HG03108 (cell line): ENCODE data around the gene PAX9.
"Not testable (repeated sequence)": the region's sequence is repeated elsewhere in the genome, so short reads cannot be mapped to it uniquely, and the experiment has no call there.

Experiments
- ATAC-seq: cut with Tn5 transposase; IDR thresholded peaks from one replicate; pipeline ENCODE4 v1.9.1; 2021; ENCODE audit warnings: moderate library complexity; ENCODE audit not compliant: unreplicated experiment

Gene PAX9

DNA sequence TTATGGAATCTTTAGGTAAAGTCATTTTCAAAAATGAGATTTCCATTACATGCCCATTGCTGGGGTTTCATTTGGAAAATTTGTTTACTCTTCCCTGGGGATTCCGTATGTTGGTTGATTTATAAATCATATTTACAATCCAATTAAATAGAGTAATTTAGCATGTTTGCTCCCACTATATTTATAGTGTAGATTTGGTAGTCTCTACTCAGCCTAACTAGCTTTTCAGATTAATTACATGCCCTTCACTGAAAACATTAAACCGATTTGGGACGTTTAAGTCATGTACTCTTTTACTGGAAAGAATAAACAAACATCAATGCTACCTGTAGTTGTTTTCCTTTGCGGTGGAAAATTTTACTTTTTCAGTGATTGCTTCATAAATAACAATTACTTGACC is 10.4 kb downstream of the PAX9 start:
- ATAC-seq: no peak

DNA sequence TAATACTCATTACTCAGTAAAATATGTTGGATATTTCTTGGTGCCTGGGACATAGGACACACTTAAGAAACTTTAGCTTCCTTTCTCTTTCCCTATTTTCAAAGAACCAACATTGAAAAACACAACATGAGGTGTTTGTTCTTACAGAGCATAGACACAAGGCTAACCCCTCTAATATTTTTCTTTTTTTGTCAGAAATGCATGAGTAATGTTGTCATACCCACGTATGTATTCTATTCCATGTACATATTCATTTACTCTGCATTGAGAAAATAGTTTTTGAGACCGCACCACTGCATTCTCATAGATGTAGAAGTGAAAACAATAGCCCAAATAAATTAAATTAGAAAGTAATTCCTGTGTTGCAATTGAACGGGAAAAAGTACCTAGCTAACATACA is 13.0 kb downstream of the PAX9 start:
- ATAC-seq: no peak

DNA sequence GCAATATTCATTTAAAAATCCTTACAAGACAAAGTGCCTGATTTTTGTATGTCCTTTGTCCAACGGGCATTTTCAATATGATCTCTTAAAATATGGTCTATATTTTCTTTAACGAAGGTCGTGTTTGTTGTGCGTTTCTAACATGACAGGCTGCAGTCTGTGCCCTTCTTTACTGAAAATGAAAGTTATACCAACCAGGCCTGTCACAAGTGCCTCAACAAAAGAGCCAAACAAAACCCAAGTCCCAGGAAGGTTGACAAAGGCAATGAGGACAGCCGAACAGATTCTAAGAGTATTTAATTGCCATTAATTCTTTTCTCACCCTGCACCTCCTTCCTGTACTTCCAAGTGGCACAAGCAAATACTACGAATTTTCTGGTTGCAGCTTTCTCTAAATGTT is 13.9 kb downstream of the PAX9 start:
- no peak for ATAC-seq

DNA sequence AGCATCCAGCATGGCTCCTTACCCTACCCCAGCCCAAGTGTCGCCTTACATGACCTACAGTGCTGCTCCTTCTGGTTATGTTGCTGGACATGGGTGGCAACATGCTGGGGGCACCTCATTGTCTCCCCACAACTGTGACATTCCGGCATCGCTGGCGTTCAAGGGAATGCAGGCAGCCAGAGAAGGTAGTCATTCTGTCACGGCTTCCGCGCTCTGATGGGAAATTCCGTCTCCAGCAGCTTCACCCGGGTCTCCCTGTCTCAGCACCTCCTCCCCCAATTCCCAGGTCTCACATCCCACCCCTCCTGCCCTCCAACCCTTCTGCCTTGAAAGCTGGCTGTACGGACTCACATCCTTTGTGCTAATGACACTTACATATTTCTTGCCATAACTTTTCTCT is 14.6 kb downstream of the PAX9 start:
- no peak for ATAC-seq

DNA sequence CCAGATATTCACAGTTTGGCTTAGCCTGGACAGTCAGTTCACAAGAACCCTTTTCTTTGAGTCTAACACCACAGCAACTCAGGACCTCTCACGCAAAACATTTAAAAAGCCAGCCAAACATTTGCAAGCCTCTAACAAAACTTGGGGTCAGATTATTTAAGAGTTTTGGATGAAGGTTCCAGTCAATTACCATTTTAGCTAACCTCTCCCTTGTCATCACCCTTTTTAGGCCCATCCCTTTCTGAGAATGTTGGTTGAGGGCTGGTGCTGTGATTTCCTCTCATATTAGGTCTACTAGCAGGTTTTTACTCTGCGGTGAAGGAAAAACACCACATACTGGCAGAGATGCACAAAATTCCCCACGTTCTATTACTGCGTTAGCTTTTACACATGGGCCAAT is 20.7 kb downstream of the PAX9 start:
- no peak for ATAC-seq

DNA sequence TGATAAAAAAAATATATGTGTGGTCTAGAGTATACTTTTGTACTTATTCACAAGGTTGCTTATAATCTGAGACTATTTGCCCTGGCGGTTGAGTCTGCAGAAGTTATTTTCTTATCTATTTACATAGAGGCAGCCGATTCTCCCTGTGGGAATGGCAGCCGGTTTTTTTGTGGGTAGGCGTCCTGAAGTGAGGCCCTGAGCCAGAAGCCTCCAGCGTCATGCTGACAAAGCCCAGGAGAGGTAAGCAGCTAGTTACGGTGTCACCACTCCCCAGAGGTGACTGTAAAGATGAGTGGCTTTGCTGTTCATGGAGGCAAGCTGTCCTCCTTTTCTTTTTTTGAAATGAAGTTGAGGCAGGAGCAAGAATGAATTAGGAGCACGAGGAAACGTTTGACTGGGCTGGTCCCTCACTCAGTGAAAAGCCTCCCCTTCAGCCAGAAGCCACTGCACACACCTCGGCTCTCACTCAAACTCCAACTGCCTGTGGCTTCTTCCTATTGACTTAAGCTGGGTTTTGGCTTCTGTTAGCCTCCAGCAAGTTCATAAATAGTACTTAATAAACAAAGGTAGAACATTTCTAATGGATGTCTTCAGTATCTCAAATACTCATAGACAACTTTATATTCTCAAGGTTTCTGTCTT is 21.5 kb downstream of the PAX9 start:
- ATAC-seq: no peak

DNA sequence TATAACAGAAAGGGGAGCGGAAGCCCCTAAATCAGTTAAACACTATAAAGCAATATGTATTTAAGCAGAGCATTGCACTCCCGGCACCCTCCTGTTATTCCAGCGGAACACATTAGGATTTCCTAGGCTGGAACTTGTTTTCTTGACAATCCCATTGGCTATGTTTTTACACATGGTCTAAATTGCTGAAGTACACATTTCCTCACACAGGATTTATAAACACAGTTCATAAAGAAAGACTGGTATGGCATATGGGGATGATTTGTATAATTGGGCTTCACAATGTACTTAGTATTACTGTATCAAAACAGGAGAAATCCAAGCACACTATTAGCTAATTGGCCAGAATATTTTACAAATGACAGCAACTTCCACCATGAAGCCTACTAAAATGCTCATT is 23.3 kb downstream of the PAX9 start:
- no peak for ATAC-seq

DNA sequence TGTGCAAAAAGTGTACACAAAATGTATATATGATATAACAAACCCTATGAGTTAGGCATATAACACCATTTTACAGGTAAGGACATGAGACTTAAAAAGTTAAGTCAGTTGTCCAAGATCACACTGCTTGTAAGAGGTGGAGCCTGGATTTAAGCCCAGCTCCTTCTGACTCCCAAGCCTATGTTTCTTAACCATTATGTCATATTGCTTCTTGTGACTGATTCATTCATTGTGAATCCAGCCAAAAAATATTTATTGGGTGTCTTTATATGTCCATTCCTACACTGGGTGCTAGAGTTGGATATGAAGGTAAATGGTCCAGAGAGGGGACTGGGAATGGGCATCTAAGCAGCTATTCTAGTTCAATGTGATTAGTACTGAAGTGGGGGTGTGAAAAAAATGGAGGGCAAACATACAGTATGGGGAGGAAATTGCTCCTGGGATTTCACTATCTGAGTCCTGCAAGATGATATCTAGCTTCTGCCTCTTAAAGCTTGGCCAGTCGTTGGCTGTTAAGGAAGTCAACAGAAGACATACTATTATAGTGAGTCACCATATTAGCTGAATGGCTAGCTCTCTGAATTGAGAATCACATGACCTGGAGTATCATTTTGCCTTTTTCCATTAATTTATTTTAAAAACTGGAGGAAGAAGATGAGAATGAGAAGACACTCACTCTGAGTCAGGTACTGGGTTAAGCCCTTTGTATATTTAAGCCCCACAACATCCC is 28.8 kb downstream of the PAX9 start:
- ATAC-seq: no peak

DNA sequence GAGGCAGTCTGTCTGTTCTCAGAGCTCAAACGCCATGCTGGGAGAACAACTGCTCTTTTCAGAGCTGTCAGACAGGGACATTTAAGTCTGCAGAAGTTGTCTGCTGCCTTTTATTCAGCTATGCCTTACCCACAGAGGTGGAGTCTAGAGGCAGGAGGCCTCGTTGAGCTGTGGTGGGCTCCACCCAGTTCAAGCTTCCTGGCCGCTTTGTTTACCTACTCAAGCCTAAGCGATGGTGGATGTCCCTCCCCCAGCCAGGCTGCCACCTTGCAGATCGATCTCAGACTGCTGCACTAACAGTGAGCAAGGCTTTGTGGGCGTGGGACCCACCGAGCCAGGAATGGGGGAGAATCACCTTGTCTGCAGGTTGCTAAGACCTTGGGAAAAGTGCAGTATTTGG is 37.8 kb downstream of the PAX9 start:
- not testable (repeated sequence) for ATAC-seq

DNA sequence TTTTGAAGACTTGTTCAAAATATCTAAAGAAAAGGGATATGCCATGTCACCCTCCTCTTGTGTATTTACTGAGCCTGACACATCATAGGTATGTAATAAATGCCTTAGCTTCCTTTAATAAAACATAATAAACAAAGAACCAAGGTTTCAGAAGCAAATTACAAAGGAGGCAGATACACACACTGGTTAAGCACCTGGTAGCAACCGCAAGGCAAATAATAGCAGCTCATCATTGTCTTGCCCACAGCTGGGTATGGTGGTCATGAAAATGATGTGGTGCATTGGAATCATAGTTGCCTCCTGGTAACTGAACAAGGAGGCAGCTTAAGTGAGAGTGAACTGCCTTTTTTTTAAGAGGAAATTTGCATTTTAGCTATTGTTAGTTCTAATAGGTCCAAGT is 39.0 kb downstream of the PAX9 start:
- ATAC-seq: no peak

DNA sequence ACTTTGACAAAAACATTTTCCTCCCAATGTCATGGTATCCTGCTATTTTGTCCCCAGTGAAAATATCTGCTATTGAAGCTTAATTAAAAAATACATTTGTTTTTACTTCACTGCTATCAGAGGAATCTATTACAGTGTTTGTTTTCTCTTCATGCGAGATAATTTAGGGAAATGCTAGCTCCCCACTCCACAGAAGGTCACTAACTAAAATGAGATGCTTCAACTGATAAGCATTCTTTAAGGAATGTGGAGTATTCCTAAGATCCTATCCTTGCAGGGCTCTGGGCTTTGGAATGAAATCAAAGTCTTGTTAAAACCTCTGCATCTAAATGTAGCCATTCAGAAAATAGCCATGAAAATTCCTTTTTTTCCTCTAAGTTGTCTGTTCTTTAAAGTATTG is 39.5 kb downstream of the PAX9 start:
- ATAC-seq: no peak

DNA sequence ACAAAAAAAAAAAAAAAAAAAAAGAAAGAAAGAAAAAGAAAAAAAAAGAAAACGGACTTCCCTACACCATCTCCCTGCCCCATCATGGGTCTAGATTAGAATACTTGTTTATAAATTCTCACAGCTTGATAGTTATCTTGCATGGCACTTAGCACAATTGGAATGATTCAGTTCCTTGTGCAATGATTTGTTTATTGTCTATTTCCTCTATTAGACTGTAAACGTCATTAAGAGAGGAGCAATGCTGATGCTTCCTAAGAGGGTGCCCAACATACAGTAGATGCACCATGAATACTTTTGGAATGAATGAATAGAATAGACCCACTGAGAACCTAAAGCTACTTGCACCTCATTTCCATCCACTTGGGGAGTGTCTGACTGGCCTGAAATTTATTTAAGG is 40.8 kb downstream of the PAX9 start:
- ATAC-seq: no peak

DNA sequence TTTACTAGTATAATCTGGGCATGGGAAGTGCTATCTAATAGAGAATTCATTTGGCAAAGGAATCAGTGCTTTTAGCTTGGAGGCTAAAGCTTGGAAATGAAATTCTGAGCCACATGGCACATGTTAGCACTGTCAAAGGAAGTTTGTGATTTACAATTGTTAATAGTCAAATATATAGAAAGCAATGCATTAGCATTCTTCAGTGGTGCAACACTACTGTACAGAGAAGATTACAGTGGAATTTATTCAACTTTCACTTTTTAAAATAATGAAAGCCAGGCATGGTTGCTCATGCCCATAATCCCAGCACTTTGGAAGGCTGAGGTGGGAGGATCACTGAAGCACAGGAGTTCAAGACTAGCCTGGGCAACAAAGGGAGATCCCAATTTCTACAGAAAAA is 45.9 kb downstream of the PAX9 start:
- no peak for ATAC-seq

DNA sequence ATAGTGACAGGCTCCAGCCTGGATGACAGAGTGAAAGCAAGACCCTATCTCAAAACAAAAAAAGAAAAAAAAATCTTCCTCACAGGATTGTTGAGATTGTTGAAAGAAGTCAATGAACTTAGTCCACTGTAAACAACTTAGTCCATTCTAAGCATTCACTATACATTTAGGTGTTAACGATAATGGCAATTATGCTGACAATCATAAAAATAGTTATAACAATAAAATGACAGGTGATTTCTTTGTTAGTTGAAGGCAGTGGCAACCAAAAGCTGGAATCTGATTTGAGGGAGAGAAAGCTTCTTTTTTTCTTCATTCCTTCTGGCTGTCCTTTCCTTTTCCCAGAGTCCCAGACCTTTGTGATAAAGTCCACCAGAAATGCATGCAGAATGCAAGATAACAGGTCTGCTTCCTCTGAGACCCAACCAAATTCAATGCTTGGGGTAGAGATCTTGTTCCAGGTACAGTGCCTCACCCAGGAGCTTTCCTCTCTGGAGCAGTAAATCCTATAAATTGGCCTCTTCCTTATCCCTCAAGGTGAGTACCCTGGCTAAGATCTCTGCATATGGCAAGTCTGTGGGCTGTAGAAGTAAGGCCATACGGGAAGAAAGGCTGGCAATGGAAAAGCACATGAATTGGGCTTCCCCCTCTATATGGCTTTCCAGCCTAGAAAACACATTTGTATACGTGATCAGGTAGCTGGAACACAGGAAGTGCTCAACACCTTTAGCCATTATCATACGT is 52.5 kb downstream of the PAX9 start:
- ATAC-seq: no peak

DNA sequence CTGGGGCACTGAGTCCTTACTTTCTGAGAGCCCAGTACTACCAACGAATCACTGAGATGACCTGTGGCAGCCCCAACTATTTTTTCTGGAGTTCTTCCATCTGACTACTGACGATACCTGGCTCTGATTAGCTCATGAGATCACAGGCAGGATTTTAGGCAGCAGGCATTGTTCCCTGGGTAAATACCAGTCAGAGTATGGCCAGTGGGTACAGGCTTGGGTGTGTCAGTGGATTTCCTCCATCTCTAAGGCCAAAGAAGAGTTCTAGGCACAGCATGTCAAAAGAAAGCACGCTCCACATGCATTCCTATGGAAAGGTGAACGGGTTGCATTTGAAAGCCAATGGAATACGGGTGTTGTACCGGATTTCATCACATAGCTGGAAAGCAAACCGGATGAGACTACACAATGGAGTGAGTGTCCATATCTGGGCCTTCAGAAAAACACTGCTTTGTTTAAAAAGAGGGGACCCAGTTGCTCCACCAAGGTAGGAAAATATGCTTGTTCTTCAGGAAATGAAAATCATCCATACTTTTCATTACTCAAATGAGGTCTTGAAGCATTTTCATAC is 55.0 kb downstream of the PAX9 start:
- no peak for ATAC-seq

DNA sequence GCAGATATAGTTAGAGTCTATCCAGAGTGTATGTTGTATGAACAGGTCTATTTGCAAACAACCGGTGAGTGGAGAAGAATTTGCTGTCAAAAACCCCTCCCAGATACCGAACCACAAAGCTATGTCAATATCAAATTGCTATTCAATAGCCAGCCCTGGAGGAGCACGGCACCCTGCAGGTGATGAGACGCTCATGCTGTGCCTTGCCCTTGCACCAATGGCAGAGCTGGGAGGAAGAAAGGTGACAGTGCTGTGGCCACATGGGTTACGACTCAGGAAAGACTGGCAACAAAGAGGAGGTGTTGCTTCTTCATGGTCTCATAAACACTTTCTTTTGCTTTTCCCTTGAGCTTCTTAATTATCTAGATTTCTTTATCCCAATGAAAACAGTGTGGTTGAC is 55.7 kb downstream of the PAX9 start:
- no peak for ATAC-seq

DNA sequence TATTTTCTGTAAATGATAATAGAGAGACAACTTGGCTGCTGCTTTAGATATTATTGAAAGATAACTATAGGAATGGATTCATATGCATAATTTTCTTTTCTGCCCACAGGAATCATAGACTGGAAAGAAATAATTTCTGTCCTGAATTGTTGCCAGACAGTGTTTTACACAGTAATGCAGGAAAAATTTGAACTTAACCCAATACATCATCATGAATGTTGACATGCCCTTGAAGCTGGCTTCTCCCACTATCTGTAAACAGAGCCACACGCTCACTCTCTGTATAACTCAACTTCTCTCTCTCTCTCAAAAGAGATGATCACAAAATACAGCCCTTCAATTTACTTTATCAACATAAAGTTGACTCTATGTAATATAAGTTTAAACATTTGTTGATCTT is 56.6 kb downstream of the PAX9 start:
- ATAC-seq: no peak

DNA sequence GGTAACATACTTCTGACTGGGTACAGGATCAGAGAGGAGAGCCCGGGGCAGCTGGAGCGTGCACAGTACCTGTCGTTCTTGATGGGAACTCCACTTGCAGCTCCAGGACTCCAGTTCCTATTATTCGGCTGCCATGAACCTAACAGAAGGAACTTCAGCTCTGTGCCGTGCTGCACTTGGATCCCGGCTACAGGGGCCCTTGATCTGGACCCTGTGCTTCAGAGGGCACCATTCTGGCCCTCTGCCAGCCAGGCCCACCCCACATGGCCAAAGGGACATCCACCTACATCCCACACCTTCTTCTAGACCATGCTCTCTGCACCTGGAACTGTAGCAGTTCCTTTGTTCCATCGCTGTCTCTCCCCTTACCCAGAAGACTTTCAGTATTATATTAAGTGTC is 58.2 kb downstream of the PAX9 start:
- ATAC-seq: no peak

DNA sequence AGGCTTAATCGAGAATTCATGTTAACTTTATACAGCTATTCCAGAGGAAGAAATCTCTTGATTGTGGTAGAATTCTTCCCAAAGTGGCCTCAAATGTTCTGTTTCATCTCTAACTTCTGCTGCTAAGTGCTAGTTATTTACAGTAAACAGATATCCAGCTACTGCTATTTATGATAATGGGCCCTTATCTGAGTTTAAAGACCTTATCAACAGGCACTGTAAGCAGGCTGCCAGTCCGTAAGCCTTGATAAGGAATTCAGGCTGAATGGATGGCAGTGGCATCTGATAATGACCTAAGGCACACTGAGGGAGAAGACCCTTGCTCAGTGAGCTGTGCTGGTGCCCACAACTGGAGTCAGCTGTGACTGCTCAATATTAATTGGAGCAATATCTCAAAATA is 59.0 kb downstream of the PAX9 start:
- ATAC-seq: no peak

DNA sequence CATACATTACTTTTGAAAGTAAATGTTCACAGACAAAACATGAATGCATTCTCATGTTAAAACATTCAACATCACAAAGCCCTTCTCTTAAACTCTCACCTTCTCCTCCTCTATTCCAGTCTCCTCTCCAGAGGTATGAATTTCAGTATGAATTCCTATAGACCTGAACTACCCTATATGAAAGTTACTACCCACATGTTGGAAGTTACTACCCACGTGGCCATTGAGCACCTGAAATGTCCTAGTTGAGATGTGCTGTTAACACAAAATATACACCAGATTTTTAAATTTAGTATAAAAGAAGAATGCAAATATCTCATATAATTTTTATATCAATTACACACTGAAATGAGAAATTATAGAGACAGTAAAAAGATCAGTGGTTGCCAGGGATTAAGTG is 60.2 kb downstream of the PAX9 start:
- no peak for ATAC-seq

DNA sequence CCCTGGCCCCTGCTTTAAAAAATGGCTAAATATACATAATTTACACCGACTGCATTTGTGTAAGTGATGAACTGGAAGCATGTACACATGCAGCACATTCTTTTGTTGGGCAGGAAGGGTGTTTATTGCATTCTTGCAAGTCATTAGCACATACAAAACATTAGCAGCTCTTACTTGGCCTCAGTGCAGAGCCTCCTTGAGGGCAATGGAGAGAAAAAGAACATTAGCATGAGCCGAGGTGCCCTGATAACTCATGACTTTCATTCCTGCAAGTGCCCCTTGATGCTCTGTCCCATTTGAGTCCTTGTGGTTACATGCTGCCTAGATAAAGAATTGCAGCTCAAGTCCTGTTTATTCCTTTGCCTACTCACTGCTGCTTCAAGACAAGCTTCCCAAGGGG is 61.9 kb downstream of the PAX9 start:
- no peak for ATAC-seq

DNA sequence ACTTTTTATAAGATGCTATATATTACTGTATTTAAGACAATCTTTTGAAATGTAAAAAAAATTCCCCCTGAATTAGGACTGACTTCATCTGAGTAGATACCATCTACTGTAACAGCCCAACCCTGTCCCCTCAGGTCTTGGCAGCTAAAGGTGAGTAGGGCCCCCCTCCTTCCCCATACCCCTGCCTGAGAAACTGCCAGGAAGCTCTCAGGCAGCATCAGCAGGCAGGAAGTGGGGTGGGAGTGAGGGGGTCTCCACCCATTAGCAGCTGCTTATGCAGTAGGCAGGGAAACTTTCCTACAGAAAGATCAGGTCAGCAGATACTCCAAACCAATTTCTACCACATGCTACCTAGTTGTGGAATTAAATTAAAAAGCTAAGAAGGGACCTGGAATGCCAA is 62.5 kb downstream of the PAX9 start:
- ATAC-seq: no peak
